HEK293 (cell line): ENCODE data around the gene CSTA.

ENCODE experiments used
- KLF1 ChIP-seq: fragments of 450-650 bp; formaldehyde crosslinking; IDR thresholded peaks from 2 replicates; pipeline ENCODE4 v1.5.1; 2016; ENCODE audit warnings: missing biosample characterization, missing genetic modification characterization
- KLF10 ChIP-seq: fragments of 450-650 bp; IDR thresholded peaks from 2 replicates; pipeline ENCODE4 v1.5.1; 2018; ENCODE audit warnings: missing biosample characterization, mild to moderate bottlenecking, missing genetic modification characterization
- ZBTB17 ChIP-seq: fragments of 450-650 bp; formaldehyde crosslinking; IDR thresholded peaks from 2 replicates; pipeline ENCODE4 v1.5.1; 2016; ENCODE audit warnings: missing biosample characterization, missing genetic modification characterization
- ZBTB20 ChIP-seq: fragments of 450-650 bp; formaldehyde crosslinking; IDR thresholded peaks from 2 replicates; pipeline ENCODE4 v1.5.1; 2016; ENCODE audit warnings: missing biosample characterization, missing genetic modification characterization
- ZFP3 ChIP-seq: fragments of 450-650 bp; formaldehyde crosslinking; IDR thresholded peaks from 2 replicates; pipeline ENCODE4 v1.5.1; 2016; ENCODE audit warnings: low read depth, missing biosample characterization, missing genetic modification characterization
- ZIC2 ChIP-seq: fragments of 450-650 bp; formaldehyde crosslinking; IDR thresholded peaks from 2 replicates; pipeline ENCODE4 v1.5.1; 2016; ENCODE audit warnings: missing biosample characterization, missing genetic modification characterization
- ZNF433 ChIP-seq: fragments of 450-650 bp; formaldehyde crosslinking; IDR thresholded peaks from 2 replicates; pipeline ENCODE4 v1.5.1; 2016; ENCODE audit warnings: missing biosample characterization, missing genetic modification characterization, low read depth
- ZNF843 ChIP-seq: fragments of 450-650 bp; formaldehyde crosslinking; IDR thresholded peaks from 2 replicates; pipeline ENCODE4 v1.5.1; 2016; ENCODE audit warnings: missing biosample characterization, missing genetic modification characterization
- TF ChIP-seq, protein P1 (sequence below): sonication (generic); formaldehyde crosslinking; IDR thresholded peaks from 2 replicates; pipeline ENCODE4 v1.8.1; 2022; ENCODE audit warnings: mild to moderate bottlenecking, moderate library complexity, missing genetic modification reagents
- TF ChIP-seq, protein P2 (sequence below): fragments of 450-650 bp; formaldehyde crosslinking; IDR thresholded peaks from 2 replicates; pipeline ENCODE4 v1.5.1; 2016; ENCODE audit warnings: missing biosample characterization, missing genetic modification characterization
- TF ChIP-seq, protein P3 (sequence below): fragments of 450-650 bp; formaldehyde crosslinking; IDR thresholded peaks from 2 replicates; pipeline ENCODE4 v1.5.1; 2017; ENCODE audit warnings: missing biosample characterization, mild to moderate bottlenecking, missing genetic modification characterization, moderate library complexity
- TF ChIP-seq, protein P4 (sequence below): fragments of 450-650 bp; formaldehyde crosslinking; IDR thresholded peaks from 2 replicates; pipeline ENCODE4 v1.5.1; 2016; ENCODE audit warnings: missing biosample characterization, missing genetic modification characterization, low read depth
- TF ChIP-seq, protein P5 (sequence below): fragments of 450-650 bp; formaldehyde crosslinking; IDR thresholded peaks from 2 replicates; pipeline ENCODE4 v1.5.1; 2017; ENCODE audit warnings: missing biosample characterization, missing genetic modification characterization

DNA sequence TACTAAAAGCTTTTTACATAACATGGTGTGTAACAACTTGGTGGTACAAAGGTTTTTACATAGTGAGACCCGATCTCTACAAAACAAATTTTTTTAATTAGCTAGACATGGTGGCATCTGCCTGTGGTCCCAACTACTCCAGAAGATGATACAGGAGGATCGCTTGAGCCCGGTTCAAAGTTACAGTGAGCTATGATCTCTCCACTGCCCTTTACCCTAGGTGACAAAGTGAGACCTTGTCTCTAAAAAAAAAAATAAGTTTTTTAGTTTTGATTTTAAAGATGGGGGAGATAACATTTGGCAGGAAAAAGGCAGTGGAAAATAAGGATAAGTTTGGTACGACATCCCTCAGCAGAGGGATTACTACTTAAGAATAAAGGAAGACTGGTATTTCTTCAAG, 64.8 kb downstream of the CSTA start:
- TF ChIP-seq, protein P1, sequence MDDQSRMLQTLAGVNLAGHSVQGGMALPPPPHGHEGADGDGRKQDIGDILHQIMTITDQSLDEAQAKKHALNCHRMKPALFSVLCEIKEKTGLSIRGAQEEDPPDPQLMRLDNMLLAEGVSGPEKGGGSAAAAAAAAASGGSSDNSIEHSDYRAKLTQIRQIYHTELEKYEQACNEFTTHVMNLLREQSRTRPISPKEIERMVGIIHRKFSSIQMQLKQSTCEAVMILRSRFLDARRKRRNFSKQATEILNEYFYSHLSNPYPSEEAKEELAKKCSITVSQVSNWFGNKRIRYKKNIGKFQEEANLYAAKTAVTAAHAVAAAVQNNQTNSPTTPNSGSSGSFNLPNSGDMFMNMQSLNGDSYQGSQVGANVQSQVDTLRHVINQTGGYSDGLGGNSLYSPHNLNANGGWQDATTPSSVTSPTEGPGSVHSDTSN (CRISPR knock-in tag) = no peak
- TF ChIP-seq, protein P2, sequence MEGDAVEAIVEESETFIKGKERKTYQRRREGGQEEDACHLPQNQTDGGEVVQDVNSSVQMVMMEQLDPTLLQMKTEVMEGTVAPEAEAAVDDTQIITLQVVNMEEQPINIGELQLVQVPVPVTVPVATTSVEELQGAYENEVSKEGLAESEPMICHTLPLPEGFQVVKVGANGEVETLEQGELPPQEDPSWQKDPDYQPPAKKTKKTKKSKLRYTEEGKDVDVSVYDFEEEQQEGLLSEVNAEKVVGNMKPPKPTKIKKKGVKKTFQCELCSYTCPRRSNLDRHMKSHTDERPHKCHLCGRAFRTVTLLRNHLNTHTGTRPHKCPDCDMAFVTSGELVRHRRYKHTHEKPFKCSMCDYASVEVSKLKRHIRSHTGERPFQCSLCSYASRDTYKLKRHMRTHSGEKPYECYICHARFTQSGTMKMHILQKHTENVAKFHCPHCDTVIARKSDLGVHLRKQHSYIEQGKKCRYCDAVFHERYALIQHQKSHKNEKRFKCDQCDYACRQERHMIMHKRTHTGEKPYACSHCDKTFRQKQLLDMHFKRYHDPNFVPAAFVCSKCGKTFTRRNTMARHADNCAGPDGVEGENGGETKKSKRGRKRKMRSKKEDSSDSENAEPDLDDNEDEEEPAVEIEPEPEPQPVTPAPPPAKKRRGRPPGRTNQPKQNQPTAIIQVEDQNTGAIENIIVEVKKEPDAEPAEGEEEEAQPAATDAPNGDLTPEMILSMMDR = no peak
- no peak for TF ChIP-seq ZIC2 (tag by site-specific recombination)
- TF ChIP-seq, protein P3, sequence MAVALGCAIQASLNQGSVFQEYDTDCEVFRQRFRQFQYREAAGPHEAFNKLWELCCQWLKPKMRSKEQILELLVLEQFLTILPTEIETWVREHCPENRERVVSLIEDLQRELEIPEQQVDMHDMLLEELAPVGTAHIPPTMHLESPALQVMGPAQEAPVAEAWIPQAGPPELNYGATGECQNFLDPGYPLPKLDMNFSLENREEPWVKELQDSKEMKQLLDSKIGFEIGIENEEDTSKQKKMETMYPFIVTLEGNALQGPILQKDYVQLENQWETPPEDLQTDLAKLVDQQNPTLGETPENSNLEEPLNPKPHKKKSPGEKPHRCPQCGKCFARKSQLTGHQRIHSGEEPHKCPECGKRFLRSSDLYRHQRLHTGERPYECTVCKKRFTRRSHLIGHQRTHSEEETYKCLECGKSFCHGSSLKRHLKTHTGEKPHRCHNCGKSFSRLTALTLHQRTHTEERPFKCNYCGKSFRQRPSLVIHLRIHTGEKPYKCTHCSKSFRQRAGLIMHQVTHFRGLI (tag by site-specific recombination) = no peak
- TF ChIP-seq KLF1 (tag by site-specific recombination) = no peak
- no peak for TF ChIP-seq KLF10
- no peak for TF ChIP-seq ZBTB20 (tag by site-specific recombination)
- no peak for TF ChIP-seq ZBTB17 (tag by site-specific recombination)
- TF ChIP-seq, protein P4, sequence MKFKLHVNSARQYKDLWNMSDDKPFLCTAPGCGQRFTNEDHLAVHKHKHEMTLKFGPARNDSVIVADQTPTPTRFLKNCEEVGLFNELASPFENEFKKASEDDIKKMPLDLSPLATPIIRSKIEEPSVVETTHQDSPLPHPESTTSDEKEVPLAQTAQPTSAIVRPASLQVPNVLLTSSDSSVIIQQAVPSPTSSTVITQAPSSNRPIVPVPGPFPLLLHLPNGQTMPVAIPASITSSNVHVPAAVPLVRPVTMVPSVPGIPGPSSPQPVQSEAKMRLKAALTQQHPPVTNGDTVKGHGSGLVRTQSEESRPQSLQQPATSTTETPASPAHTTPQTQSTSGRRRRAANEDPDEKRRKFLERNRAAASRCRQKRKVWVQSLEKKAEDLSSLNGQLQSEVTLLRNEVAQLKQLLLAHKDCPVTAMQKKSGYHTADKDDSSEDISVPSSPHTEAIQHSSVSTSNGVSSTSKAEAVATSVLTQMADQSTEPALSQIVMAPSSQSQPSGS = no peak
- TF ChIP-seq, protein P5, sequence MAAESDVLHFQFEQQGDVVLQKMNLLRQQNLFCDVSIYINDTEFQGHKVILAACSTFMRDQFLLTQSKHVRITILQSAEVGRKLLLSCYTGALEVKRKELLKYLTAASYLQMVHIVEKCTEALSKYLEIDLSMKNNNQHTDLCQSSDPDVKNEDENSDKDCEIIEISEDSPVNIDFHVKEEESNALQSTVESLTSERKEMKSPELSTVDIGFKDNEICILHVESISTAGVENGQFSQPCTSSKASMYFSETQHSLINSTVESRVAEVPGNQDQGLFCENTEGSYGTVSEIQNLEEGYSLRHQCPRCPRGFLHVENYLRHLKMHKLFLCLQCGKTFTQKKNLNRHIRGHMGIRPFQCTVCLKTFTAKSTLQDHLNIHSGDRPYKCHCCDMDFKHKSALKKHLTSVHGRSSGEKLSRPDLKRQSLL (tag by site-specific recombination) = no peak
- TF ChIP-seq ZNF433 (tag by site-specific recombination) = no peak
- TF ChIP-seq ZNF843 (tag by site-specific recombination) = no peak
- TF ChIP-seq ZFP3 (tag by site-specific recombination) = no peak
